WTC11 (cell line): Measurements from ENCODE around the gene ABCA12.

Source experiments
- STAT6 ChIP-seq: sonication (generic); formaldehyde crosslinking; conservative IDR thresholded peaks from 2 replicates; pipeline ENCODE4 v1.8.1; 2023; ENCODE audit warnings: mild to moderate bottlenecking, low read depth, missing genetic modification reagents, moderate library complexity
- TF ChIP-seq, protein P1 (sequence below): fragments of 200-600 bp; IDR thresholded peaks from 2 replicates; pipeline ENCODE4 v1.8.0; 2022; ENCODE audit warnings: antibody characterized with exemption
- TF ChIP-seq, protein P2 (sequence below): sonication (generic); formaldehyde crosslinking; IDR thresholded peaks from 2 replicates; pipeline ENCODE4 v1.8.0; 2022; ENCODE audit warnings: mild to moderate bottlenecking, missing genetic modification reagents

DNA sequence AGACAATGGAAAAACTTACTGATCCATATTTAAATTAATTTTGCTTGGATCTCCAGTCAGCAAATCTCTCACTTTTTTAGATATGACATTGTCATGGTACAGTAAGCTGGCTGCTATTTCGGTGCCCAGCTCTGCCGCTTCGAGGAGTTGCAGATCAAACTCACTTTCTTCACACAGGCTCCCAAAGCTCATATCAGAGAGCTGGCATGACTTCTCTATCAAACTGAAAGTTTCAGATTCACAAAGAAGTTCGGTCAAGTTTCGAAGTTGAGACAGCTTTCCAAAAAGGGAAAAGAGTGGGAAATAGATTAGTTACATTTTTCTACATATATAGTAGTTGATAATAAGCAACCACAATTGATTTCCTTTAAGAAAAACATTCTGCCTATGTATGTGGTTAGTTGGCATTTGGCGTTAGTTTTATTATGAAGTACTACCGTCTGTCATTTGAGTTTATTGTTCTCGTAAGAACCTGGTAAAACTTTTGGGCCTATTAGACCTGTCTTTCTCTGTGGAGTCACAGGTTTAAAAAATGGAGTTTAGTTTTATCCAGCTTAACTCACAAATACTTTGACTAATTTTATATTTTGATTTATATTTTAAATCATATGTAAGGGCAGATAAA, 118.8 kb downstream of the ABCA12 start:
- TF ChIP-seq, protein P1, sequence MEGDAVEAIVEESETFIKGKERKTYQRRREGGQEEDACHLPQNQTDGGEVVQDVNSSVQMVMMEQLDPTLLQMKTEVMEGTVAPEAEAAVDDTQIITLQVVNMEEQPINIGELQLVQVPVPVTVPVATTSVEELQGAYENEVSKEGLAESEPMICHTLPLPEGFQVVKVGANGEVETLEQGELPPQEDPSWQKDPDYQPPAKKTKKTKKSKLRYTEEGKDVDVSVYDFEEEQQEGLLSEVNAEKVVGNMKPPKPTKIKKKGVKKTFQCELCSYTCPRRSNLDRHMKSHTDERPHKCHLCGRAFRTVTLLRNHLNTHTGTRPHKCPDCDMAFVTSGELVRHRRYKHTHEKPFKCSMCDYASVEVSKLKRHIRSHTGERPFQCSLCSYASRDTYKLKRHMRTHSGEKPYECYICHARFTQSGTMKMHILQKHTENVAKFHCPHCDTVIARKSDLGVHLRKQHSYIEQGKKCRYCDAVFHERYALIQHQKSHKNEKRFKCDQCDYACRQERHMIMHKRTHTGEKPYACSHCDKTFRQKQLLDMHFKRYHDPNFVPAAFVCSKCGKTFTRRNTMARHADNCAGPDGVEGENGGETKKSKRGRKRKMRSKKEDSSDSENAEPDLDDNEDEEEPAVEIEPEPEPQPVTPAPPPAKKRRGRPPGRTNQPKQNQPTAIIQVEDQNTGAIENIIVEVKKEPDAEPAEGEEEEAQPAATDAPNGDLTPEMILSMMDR = no peak
- TF ChIP-seq, protein P2, sequence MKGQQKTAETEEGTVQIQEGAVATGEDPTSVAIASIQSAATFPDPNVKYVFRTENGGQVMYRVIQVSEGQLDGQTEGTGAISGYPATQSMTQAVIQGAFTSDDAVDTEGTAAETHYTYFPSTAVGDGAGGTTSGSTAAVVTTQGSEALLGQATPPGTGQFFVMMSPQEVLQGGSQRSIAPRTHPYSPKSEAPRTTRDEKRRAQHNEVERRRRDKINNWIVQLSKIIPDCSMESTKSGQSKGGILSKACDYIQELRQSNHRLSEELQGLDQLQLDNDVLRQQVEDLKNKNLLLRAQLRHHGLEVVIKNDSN = no peak
- TF ChIP-seq STAT6 (CRISPR knock-in tag) = no peak
